ENCODE measurements around the gene RXFP2. TPM values are rescaled to one million over a fixed set of nuclear protein-coding genes. Genes with fewer than 3 reads are reported as not detected.

Gene RXFP2
- total RNA-seq, 1 experiment from 2014 or later, result not detected

- Histone ChIP-seq H3K36me3 (replicated peaks; ENCODE audit: control insufficient read depth, insufficient read depth, low read length) (no peaks in the 10 kb centered on the region), H3K27me3 (ENCODE audit: control insufficient read depth, insufficient read depth, low read length) (no peaks in the 10 kb centered on the region), H3K4me3 (ENCODE audit: insufficient read depth, low read depth, low read length) (no peak overlapping the region)
- no peak for DNase-seq
These were observed 10.6 kb downstream of the RXFP2 start for GRCh38 chr13:31749929-31750328.

- DNase-seq, result no peak
- Histone ChIP-seq H3K27me3 (ENCODE audit: control insufficient read depth, insufficient read depth, low read length) (no peaks in the 10 kb centered on the region), H3K36me3 (replicated peaks; ENCODE audit: control insufficient read depth, insufficient read depth, low read length) (no peaks in the 10 kb centered on the region), H3K4me3 (ENCODE audit: insufficient read depth, low read depth, low read length) (no peak overlapping the region)
These were observed 15.9 kb downstream of the RXFP2 start for GRCh38 chr13:31755211-31755610.

GRCh38 chr13:31755803-31756212, 16.5 kb downstream of the RXFP2 start:
- Histone ChIP-seq H3K36me3 (replicated peaks; ENCODE audit: control insufficient read depth, insufficient read depth, low read length) (no peaks in the 10 kb centered on the region), H3K4me3 (ENCODE audit: insufficient read depth, low read depth, low read length) (no peak overlapping the region), H3K27me3 (ENCODE audit: control insufficient read depth, insufficient read depth, low read length) (no peaks in the 10 kb centered on the region)
- no peak for DNase-seq

- Histone ChIP-seq H3K4me3 (ENCODE audit: insufficient read depth, low read depth, low read length) (no peak overlapping the region), H3K36me3 (replicated peaks; ENCODE audit: control insufficient read depth, insufficient read depth, low read length) (no peaks in the 10 kb centered on the region)
- no peak for DNase-seq
These were observed 17.0 kb downstream of the RXFP2 start for GRCh38 chr13:31756346-31756745.

GRCh38 chr13:31761951-31762350, 22.6 kb downstream of the RXFP2 start:
- Histone ChIP-seq H3K4me3 (ENCODE audit: insufficient read depth, low read depth, low read length) (no peak overlapping the region), H3K27me3 (ENCODE audit: control insufficient read depth, insufficient read depth, low read length) (no peaks in the 10 kb centered on the region), H3K36me3 (replicated peaks; ENCODE audit: control insufficient read depth, insufficient read depth, low read length) (no peaks in the 10 kb centered on the region)
- no peak for DNase-seq

More at GRCh38 chr13:31756346-31756745, 17.0 kb downstream of the RXFP2 start:
- H3K27me3 ChIP-seq (ENCODE audit: control insufficient read depth, insufficient read depth, low read length), result no peaks in the 10 kb centered on the region

GRCh38 chr13:31764556-31764955, 25.2 kb downstream of the RXFP2 start:
- no peak for DNase-seq
- Histone ChIP-seq H3K36me3 (replicated peaks; ENCODE audit: control insufficient read depth, insufficient read depth, low read length) (no peaks in the 10 kb centered on the region), H3K27me3 (ENCODE audit: control insufficient read depth, insufficient read depth, low read length) (no peaks in the 10 kb centered on the region), H3K4me3 (ENCODE audit: insufficient read depth, low read depth, low read length) (no peak overlapping the region)

GRCh38 chr13:31765138-31765785, 25.9 kb downstream of the RXFP2 start:
- Histone ChIP-seq H3K36me3 (replicated peaks; ENCODE audit: control insufficient read depth, insufficient read depth, low read length) (no peaks in the 10 kb centered on the region), H3K27me3 (ENCODE audit: control insufficient read depth, insufficient read depth, low read length) (no peaks in the 10 kb centered on the region), H3K4me3 (ENCODE audit: insufficient read depth, low read depth, low read length) (no peak overlapping the region)
- DNase-seq, result no peak

GRCh38 chr13:31767175-31767900, 28.0 kb downstream of the RXFP2 start:
- no peaks in the 10 kb centered on the region for H3K36me3 ChIP-seq (replicated peaks; ENCODE audit: control insufficient read depth, insufficient read depth, low read length)
- DNase-seq, result no peak

GRCh38 chr13:31768351-31768750, 29.0 kb downstream of the RXFP2 start:
- Histone ChIP-seq H3K36me3 (replicated peaks; ENCODE audit: control insufficient read depth, insufficient read depth, low read length) (no peaks in the 10 kb centered on the region), H3K4me3 (ENCODE audit: insufficient read depth, low read depth, low read length) (no peak overlapping the region), H3K27me3 (ENCODE audit: control insufficient read depth, insufficient read depth, low read length) (no peaks in the 10 kb centered on the region)
- DNase-seq, result no peak

More at GRCh38 chr13:31767175-31767900, 28.0 kb downstream of the RXFP2 start:
- Histone ChIP-seq H3K4me3 (ENCODE audit: insufficient read depth, low read depth, low read length) (no peak overlapping the region), H3K27me3 (ENCODE audit: control insufficient read depth, insufficient read depth, low read length) (no peaks in the 10 kb centered on the region)

GRCh38 chr13:31769575-31769974, 30.2 kb downstream of the RXFP2 start:
- H3K27me3 ChIP-seq (ENCODE audit: control insufficient read depth, insufficient read depth, low read length), result no peaks in the 10 kb centered on the region
- DNase-seq, result no peak
- no peak overlapping the region for H3K4me3 ChIP-seq (ENCODE audit: insufficient read depth, low read depth, low read length)
- no peaks in the 10 kb centered on the region for H3K36me3 ChIP-seq (replicated peaks; ENCODE audit: control insufficient read depth, insufficient read depth, low read length)

GRCh38 chr13:31772231-31772630, 32.9 kb downstream of the RXFP2 start:
- Histone ChIP-seq H3K4me3 (ENCODE audit: insufficient read depth, low read depth, low read length) (no peak overlapping the region), H3K36me3 (replicated peaks; ENCODE audit: control insufficient read depth, insufficient read depth, low read length) (no peaks in the 10 kb centered on the region), H3K27me3 (ENCODE audit: control insufficient read depth, insufficient read depth, low read length) (no peaks in the 10 kb centered on the region)
- DNase-seq, result no peak

GRCh38 chr13:31773538-31773937, 34.2 kb downstream of the RXFP2 start:
- Histone ChIP-seq H3K27me3 (ENCODE audit: control insufficient read depth, insufficient read depth, low read length) (no peaks in the 10 kb centered on the region), H3K4me3 (ENCODE audit: insufficient read depth, low read depth, low read length) (no peak overlapping the region), H3K36me3 (replicated peaks; ENCODE audit: control insufficient read depth, insufficient read depth, low read length) (no peaks in the 10 kb centered on the region)
- DNase-seq, result no peak

- DNase-seq, result no peak
- Histone ChIP-seq H3K36me3 (replicated peaks; ENCODE audit: control insufficient read depth, insufficient read depth, low read length) (no peaks in the 10 kb centered on the region), H3K4me3 (ENCODE audit: insufficient read depth, low read depth, low read length) (no peak overlapping the region), H3K27me3 (ENCODE audit: control insufficient read depth, insufficient read depth, low read length) (no peaks in the 10 kb centered on the region)
These were observed 34.9 kb downstream of the RXFP2 start for GRCh38 chr13:31774186-31774750.

GRCh38 chr13:31775148-31775547, 35.8 kb downstream of the RXFP2 start:
- Histone ChIP-seq H3K36me3 (replicated peaks; ENCODE audit: control insufficient read depth, insufficient read depth, low read length) (no peaks in the 10 kb centered on the region), H3K4me3 (ENCODE audit: insufficient read depth, low read depth, low read length) (no peak overlapping the region), H3K27me3 (ENCODE audit: control insufficient read depth, insufficient read depth, low read length) (no peaks in the 10 kb centered on the region)
- no peak for DNase-seq

GRCh38 chr13:31775686-31776085, 36.4 kb downstream of the RXFP2 start:
- no peaks in the 10 kb centered on the region for H3K27me3 ChIP-seq (ENCODE audit: control insufficient read depth, insufficient read depth, low read length)
- H3K36me3 ChIP-seq (replicated peaks; ENCODE audit: control insufficient read depth, insufficient read depth, low read length), result no peaks in the 10 kb centered on the region
- no peak for DNase-seq

More at GRCh38 chr13:31775686-31776085, 36.4 kb downstream of the RXFP2 start:
- H3K4me3 ChIP-seq (ENCODE audit: insufficient read depth, low read depth, low read length), result no peak overlapping the region

All from H7 (cell line).